ENCODE measurements around the gene ENTHD1.

ENTHD1 gene

DNA sequence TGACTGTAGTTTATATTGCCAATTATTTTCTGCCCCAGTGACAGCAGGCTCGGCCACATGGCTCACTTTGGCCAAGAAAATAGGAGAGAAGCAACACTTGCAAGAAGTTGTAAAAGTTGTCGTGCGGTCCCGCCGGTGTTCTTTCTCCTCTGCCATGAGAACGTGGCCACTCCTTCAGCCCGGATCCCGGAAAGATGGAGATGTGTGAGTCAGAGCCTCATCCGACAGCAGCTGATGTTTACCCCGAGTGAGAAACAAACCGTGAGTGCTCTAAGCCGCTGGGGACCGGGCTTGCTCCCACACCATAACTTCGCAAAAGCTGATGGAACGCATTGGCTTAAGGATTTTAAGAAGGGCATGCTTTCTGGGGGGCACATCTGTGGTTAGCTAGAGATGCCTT lies 166.0 kb downstream of the ENTHD1 start:
- DNase-seq: no peak

DNA sequence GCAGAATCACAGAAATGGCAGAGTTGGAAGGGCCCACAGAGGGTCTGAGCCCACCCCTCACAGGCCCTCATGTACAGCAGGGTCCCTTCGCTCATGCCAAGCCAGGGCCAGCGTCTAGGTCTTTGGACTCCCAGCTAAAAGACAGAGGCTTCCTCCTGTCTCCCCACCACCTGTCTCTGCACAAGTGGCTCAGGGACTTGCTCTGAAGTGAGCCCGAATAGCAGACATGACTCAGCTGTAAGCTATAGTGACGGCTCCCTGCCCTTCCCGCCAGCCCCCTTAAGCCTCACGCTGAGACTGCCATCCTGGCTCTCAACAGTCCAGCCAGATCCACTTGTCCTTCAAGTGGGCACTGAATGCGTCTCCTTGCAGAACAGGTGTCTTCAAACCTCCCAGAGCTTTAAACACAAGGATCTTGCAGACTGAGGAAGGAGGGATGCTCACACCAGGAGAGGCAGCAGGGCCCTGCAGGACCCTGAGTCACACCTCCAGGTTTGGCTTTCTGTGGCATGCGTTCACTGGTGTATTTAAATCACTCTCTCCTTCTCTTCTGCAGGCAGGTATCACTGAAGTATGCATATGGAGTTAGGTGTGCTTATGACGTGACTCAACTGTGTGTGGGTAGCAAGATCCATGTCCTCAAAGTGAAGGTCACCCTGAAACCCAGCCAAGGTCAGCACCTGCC lies 168.1 kb downstream of the ENTHD1 start:
- no peak for DNase-seq

DNA sequence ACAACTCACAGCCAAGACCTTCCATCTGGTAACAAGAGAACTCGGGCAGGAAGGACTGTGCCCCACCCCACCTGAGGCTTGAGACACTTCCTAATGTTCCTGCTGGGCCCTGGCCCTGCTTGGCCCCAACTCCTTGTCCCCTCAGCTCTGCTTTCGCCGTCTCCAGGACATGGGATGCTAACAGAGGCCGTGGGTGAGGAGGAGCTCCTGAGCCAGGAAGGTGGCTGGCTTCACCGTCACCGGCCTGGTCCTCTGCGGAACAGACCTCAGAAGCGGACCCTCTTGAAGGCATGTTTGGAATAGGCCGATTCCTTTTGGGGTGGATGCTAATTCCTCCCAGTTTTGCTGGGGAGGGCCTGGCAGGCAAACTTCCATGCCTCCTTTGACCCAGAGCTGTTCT lies 168.7 kb downstream of the ENTHD1 start:
- no peak for DNase-seq

DNA sequence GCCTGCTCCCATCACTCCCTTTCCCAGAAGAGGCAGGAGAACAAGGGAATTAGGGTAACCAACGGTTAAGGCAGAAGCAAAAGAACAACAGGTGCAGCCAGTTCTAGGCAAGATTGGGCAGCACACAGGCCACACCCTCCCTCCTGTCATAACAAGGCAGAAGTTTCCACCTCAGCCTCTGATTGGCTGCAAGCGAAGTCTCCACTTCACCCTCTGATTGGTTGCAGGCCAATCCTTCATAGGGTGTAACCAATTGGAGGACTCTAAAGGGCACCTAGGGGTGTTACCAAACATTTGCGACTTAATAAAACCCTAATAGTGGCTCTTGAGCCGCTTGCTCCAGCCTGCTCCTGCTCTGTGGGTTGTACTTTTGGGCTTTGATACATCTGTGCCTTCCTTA lies 169.2 kb downstream of the ENTHD1 start:
- DNase-seq: no peak

DNA sequence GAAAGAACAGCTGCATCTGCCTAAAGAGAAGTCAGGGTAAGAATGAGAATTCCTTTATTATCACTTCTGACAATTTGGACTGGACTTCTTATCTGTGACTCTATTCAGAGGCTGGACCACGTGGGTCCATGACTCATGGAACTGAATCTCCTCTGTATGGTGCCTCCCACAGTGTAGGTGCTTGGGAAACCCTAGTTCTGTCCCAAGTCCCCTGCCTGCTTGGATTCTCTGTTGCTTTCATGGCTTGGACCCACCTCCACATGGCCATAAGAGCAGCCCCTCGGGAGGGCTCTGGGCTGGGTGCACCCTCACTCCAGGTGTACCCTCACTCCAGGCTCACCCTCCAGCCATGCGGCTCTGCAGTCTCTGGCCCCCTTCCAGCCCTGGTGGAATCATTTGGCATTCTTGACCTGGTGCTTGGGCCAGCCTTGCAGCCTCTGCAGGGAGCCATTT lies 169.6 kb downstream of the ENTHD1 start:
- DNase-seq: no peak

DNA sequence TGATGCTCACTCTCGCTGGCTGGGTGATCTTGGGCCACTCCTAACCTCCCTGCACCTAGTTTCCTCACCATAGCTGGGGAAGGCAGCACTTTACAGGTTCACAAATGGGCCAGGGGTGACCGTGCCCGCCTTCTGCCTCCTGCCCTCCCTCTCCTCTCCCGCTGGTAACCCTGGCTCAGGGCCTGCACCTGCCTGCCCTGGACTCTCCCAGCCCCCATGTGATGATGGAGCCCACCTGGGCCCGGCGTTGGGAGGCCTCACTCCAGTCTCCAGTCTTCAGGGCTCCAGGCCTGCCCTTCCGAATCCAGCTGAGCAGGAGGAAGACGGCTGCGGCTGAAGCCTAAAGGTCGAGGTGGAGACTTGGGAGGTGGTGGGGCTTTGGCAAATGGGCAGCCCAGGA lies 170.1 kb downstream of the ENTHD1 start:
- no peak for DNase-seq

DNA sequence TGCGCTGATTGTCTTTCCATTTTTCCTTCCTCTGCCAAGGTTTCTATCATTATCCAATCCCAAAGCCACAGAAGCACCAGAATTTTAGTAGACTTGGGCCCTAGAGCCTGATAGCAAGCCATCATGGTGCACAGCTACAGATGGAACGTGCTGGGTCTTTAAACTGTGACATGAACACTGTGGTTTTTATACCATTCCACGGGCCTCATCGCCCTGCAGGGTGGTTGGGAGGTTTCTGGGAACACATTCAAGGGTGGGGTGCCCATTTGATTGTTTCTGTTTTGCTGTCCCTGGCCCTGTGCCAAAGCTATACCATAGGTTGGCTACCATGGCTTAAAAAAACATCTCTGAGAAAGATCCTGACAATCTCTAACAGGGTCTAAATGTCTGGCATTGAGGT lies 171.1 kb downstream of the ENTHD1 start:
- no peak for DNase-seq

GRCh38 chr22:39722032-39722325 lies 171.6 kb downstream of the ENTHD1 start:
- no peak for DNase-seq

DNA sequence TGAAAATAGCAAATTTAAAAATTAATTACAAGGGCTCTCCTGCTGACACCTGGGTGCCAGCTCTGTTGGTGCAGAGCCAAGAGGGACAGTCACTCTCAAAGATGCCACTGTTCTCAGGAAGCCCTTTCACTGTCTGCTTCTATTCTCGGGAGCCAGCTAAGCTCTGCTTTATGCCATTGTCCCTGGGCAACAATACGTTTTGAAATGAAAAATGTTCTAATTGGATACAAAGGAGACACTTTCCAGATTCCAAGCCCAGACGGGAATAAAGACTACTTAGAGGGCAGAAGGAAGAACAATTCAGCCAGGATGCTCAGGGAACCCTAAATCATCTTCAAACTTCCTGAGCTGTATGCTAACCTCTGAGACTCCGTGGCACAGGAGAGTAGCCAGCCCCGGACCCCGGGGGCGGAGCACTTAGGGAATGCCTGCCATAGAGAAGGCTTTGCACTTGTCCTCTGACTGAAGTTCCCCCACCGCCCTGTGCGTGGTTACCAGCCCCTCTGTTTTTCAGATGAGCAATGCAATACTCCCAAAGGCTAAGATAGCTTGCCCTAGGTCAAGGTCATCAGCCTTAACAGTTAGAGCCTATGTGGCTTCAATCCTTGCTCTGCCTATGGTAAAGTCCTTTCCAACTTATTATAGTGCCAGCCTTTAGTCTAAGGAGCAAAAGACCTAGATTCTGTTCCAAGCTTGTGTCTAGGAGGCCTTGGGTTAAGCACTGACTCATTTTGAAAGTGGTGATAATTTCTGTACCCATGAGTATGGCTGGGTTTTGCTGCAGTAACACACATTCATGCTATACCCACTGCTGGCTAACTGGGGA lies 172.1 kb downstream of the ENTHD1 start:
- DNase-seq: no peak

- no peak for DNase-seq
Measured at GRCh38 chr22:39719559-39720450, 173.8 kb downstream of the ENTHD1 start.

GRCh38 chr22:39718921-39719475 lies 174.6 kb downstream of the ENTHD1 start:
- no peak for DNase-seq

DNA sequence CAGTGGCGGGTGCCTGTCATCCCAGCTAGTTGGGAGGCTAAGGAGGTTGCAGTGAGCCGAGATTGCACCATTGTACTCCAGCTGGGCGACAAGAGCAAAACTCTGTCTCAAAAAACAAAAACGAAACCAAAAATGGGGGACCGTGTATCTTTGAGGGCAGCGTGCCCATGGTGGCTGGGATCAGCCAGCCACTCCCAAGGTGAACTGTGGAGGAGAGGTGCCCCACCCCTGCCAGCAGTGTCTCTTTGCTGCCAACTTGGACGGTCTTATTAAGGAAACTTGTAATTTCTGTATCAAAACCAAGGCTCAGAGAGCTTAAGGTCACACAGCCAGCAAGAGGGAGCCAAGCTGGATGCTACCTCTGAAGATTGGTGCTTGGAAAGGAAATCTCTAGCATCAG lies 175.4 kb downstream of the ENTHD1 start:
- no peak for DNase-seq

DNA sequence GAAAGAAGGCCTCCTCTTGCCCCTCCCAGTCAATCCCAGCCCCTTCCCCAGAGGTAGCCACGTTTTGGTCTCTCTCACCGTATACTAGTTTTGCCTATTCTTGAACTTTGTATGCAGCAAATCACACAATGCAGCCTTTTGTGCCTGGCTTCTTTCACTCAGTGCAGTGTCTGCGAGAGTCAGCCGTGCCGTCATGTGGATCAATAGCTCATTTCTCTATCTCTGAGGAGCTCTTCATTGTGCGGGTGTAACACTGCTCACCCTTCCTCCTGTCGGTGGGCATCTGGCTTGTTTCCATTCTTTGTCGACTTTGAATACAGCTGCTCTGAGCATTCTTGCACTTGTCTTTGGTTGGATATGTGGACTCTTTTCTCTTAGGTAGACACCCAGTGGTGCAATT lies 176.5 kb downstream of the ENTHD1 start:
- DNase-seq: no peak

DNA sequence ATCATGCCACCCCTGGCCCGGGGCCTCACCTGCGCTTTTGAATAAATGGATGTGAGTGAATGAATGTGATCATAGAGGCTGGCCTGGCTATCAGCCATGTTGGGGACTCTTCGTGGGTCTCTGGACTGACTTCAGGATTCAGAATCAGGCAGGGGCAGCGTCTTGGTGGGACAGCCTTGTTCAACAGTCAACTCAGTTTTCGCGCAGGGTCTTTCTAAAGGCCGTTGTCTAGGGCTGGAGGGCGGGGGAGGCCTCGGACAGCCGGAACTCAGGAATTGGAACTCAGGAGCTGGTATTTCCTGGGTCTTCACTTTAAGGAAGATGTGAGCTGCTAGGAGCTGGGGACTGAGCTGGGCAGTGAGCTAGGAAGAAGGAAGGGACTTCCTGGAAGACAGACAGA lies 177.0 kb downstream of the ENTHD1 start:
- no peak for DNase-seq

GRCh38 chr22:39715778-39716495 lies 177.6 kb downstream of the ENTHD1 start:
- DNase-seq: no peak

DNA sequence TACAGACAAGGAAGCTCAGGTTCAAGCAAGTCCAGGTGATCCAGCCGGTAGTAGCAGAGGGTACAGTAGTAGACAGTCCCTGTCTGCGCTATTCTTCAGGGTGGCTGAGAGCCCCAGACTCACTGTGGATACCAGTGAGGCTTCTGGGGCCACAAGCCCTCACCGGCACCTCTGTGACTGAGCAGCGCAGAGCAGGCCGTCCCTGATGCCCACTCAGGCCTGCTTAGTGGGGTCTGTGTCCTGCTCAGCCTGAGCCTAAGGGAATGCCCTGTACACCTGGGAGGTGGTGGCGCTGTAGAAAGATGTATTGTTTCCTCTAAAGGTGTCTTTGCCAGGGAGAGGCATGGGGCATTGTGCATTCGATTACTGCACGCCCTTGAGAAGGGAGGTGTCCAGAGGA lies 179.2 kb downstream of the ENTHD1 start:
- DNase-seq: no peak

GRCh38 chr22:39713799-39714290 lies 179.7 kb downstream of the ENTHD1 start:
- no peak for DNase-seq

DNA sequence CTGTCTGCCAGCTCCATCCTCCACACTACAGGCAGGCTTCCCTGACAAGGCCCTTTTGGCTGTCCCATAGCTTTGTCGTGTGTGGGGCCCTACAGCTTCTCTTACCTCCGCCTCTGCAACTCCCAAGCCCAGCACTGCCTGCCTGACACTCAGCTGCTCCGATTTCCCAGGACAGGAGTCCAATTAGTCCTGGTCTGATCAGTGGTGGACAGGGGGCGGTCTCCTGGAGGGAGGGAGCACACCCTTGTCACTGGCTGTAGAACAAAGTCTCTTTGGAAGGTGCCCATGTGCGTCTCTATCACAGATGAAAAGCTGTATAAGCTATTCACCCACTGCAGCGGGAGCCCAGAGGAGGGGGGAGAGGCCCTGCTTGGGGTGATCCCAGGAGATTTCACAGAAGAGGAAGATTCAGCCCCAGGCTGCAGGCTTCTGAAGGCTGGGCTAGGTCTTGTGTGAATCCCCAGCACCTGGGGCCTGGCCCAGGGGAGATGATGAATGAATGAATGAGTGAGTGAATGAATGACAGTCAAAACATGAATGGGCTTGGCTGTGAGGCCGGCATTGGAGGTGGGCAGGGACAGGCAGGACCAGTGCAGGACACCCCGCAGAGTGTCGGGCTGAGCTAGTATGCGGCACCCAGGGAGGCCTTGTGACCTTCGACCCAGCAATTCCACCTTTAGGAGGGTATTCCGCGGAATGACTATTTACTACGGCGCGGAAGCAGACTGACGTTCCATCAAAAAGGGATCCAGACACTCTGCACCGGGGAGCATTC lies 180.6 kb downstream of the ENTHD1 start:
- no peak for DNase-seq

DNA sequence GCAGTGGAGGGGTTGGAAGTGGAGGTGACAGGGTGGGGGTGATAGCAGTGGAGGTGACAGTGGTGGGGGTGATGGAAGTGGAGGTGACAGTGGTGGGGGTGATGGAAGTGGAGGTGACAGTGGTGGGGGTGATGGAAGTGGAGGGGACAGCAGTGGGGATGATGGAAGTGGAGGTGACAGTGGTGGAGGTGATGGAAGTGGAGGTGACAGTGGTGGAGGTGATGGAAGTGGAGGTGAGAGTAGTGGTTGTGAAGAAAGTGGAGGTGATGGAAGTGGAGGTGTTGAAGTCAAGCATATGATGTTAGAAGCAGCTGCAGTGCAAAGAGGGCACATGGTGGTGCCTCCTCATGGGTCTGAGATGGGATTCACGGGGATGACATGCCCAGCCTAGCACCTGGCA lies 181.5 kb downstream of the ENTHD1 start:
- no peak for DNase-seq

GRCh38 chr22:39710380-39711150 lies 183.0 kb downstream of the ENTHD1 start:
- DNase-seq: no peak

DNA sequence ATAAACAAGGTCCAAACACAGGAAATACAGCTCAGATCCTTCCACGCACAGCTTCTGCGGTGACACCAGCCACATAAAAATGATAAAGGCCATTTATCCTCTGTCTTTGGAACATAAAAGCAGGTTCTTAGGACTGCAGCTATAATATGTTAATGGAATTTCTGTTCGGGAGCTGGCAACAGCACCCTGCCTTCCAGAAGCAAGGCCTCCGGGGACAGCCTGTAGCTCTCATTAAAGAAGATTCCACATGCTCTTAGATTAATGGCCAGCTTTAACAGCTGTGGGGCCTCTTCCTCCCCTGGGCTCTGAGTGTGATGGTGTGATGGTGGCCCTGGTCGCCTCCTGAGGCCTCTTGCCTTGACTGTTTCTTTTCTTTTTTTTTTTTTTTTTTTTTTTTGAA lies 185.7 kb downstream of the ENTHD1 start:
- DNase-seq: no peak
